ENCODE measurements around the gene GRID1.

- TF ChIP-seq ZBTB7A (tag by site-specific recombination; IDR thresholded peaks at IDR 0.05; ENCODE audit: low read depth) (no peak), CTCF (tag by site-specific recombination; IDR thresholded peaks at IDR 0.05) (no peak)
Observed at GRCh38 chr10:85658518-85658917, 708.1 kb downstream of the GRID1 start.
